BLaER1 (cell line): Measurements from ENCODE around the gene TEX52.
A peak's percentile ranks its signal among the peaks of the same experiment; 100 is the strongest.

ENCODE experiments used
- H3K27ac ChIP-seq: shearing (Covaris generic); formaldehyde crosslinking; 2 replicates; pipeline ENCODE4 v1.8.1; 2022
- H3K27me3 ChIP-seq: shearing (Covaris generic); formaldehyde crosslinking; 2 replicates; pipeline ENCODE4 v1.8.1; 2022
- H3K36me3 ChIP-seq: shearing (Covaris generic); formaldehyde crosslinking; 2 replicates; pipeline ENCODE4 v1.8.1; 2022
- H3K4me1 ChIP-seq: shearing (Covaris generic); formaldehyde crosslinking; 2 replicates; pipeline ENCODE4 v1.8.1; 2022
- H3K4me2 ChIP-seq: shearing (Covaris generic); formaldehyde crosslinking; 2 replicates; pipeline ENCODE4 v1.8.1; 2022
- H3K4me3 ChIP-seq: shearing (Covaris generic); formaldehyde crosslinking; 2 replicates; pipeline ENCODE4 v1.8.1; 2022
- H3K9ac ChIP-seq: shearing (Covaris generic); formaldehyde crosslinking; 2 replicates; pipeline ENCODE4 v1.8.1; 2022
- H3K9me3 ChIP-seq: shearing (Covaris generic); formaldehyde crosslinking; 2 replicates; pipeline ENCODE4 v1.8.1; 2022
- H4K20me1 ChIP-seq: shearing (Covaris generic); formaldehyde crosslinking; 2 replicates; pipeline ENCODE4 v1.8.1; 2022
- Cebpa-rat ChIP-seq: shearing (Covaris generic); IDR thresholded peaks from 2 replicates; pipeline ENCODE4 v1.8.1; 2022

The TEX52 gene

GRCh38 chr12:2857021-2857431 lies at the start of gene TEX52:
Gene TEX52, minus strand, starts transcription at chr12:2857039. Its CDS starts 13 bp downstream, at chr12:2857026.
- Histone ChIP-seq H3K9ac (no peak within 1 kb of the TSS), H3K4me1 (peaks cover 27% of the 10 kb centered on the region), H3K4me2 (peak within 1 kb of the TSS; percentile 11), H3K27ac (no peak within 1 kb of the TSS), H4K20me1 (peaks cover 11% of the 10 kb centered on the region), H3K36me3 (peaks cover 56% of the 10 kb centered on the region), H3K4me3 (no peak within 1 kb of the TSS), H3K27me3 (no peaks in the 10 kb centered on the region), H3K9me3 (no peaks in the 10 kb centered on the region)
- TF ChIP-seq Cebpa-rat, result no peak

- TF ChIP-seq Cebpa-rat, result no peak
- no peak overlapping the region for H3K27ac ChIP-seq
These were observed 47.4 kb upstream of the TEX52 start for GRCh38 chr12:2904260-2904659.

GRCh38 chr12:2902272-2902880 lies 45.5 kb upstream of the TEX52 start:
- Histone ChIP-seq H3K4me2 (no peak overlapping the region), H3K27me3 (no peaks in the 10 kb centered on the region), H3K4me3 (no peak overlapping the region), H3K36me3 (no peaks in the 10 kb centered on the region), H3K9ac (no peak overlapping the region), H4K20me1 (no peaks in the 10 kb centered on the region; the same call in 1 of the 2 replicates), H3K9me3 (no peaks in the 10 kb centered on the region), H3K4me1 (peaks cover 11% of the 10 kb centered on the region), H3K27ac (no peak overlapping the region)
- no peak for TF ChIP-seq Cebpa-rat

More at GRCh38 chr12:2904260-2904659, 47.4 kb upstream of the TEX52 start:
- H3K36me3 ChIP-seq, result no peaks in the 10 kb centered on the region
- peak overlapping the region; percentile 33; the same call in 1 of the 2 replicates for H3K4me2 ChIP-seq
- H3K9ac ChIP-seq, result no peak overlapping the region
- no peak overlapping the region for H3K4me3 ChIP-seq
- no peaks in the 10 kb centered on the region for H3K27me3 ChIP-seq
- no peaks in the 10 kb centered on the region for H3K9me3 ChIP-seq
- peaks cover 5% of the 10 kb centered on the region; the same call in 1 of the 2 replicates for H4K20me1 ChIP-seq
- H3K4me1 ChIP-seq, result peaks cover 11% of the 10 kb centered on the region

DNA sequence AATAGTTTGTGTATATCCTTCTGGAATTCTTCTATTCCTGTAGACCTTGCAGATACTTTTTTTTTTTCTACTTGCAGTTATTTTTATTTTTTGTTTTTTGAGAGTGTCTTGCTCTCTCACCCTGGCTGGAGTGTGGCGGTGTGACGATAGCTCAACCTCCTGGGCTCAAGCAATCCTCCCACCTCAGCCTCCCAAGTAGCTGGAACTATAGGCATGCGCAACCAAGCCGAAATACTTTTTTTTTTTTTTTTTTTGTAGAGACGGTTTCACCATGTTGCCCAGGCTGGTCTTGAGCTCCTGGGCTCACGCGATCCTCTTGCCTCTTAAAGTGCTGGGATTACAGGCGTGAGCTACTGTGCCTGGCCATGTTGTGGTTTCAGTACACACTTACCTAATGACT lies 43.8 kb upstream of the TEX52 start:
- H3K4me2 ChIP-seq, result no peak overlapping the region
- no peak for TF ChIP-seq Cebpa-rat
- no peaks in the 10 kb centered on the region; the same call in 1 of the 2 replicates for H4K20me1 ChIP-seq
- no peaks in the 10 kb centered on the region for H3K9me3 ChIP-seq
- no peaks in the 10 kb centered on the region for H3K27me3 ChIP-seq
- H3K9ac ChIP-seq, result no peak overlapping the region
- H3K4me1 ChIP-seq, result peaks cover 11% of the 10 kb centered on the region
- no peak overlapping the region for H3K4me3 ChIP-seq
- H3K36me3 ChIP-seq, result no peaks in the 10 kb centered on the region
- H3K27ac ChIP-seq, result no peak overlapping the region

DNA sequence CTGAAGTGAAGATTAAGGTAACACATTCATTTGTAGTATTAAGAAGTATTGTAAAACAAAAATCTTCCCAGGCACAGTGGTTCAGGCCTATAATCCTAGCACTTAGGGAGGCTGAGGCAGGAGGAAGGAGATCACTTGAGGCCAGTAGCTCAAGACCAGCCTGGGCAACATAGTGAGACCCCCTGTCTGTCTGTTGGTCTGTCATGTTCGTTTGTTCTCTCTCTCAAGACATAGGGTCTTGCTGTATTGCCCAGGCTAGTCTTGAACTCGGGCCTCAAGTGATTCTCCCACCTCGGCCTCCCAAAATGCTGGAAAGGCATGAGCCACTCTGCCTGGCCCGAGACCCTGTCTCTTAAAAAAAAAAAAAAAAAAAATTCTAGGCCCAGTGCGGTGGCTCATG lies 40.6 kb upstream of the TEX52 start:
- Histone ChIP-seq H3K4me2 (no peak overlapping the region), H3K4me1 (0 out of 2 replicates have a peak, but pooled peaks cover 1% of the 10 kb centered on the region), H3K9me3 (no peaks in the 10 kb centered on the region), H3K9ac (no peak overlapping the region), H3K27me3 (no peaks in the 10 kb centered on the region), H3K27ac (no peak overlapping the region), H3K4me3 (no peak overlapping the region), H4K20me1 (no peaks in the 10 kb centered on the region; the same call in 1 of the 2 replicates), H3K36me3 (no peaks in the 10 kb centered on the region)
- TF ChIP-seq Cebpa-rat, result no peak

- H3K9me3 ChIP-seq, result no peaks in the 10 kb centered on the region
- H4K20me1 ChIP-seq, result no peaks in the 10 kb centered on the region
- no peak overlapping the region for H3K4me2 ChIP-seq
- H3K4me1 ChIP-seq, result peaks cover 13% of the 10 kb centered on the region
- no peaks in the 10 kb centered on the region for H3K27me3 ChIP-seq
- H3K27ac ChIP-seq, result no peak overlapping the region
- TF ChIP-seq Cebpa-rat, result no peak
- H3K9ac ChIP-seq, result no peak overlapping the region
- H3K36me3 ChIP-seq, result no peaks in the 10 kb centered on the region
- H3K4me3 ChIP-seq, result no peak overlapping the region
These were observed 38.7 kb upstream of the TEX52 start for GRCh38 chr12:2895511-2895910.

DNA sequence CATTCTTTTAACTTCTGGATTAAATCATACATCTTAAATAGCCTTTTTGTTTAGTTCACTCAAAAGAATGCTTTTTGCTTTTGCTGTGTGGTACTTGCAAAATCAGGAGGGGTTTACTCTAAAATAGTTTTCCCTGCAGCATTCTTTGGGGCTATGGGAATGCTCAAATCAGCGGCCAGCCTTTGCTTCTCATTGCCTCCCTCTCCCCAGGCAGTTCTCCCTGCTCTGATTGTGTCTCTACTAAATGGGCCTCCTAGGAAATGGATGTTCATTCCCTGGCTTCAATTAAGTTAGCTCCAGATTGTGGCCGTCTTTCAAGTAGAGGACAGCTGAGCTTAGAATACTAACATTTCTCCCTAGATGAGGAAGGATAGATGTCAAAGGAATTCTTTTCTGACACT lies 38.2 kb upstream of the TEX52 start:
- no peak for TF ChIP-seq Cebpa-rat
- Histone ChIP-seq H3K9ac (no peak overlapping the region), H3K36me3 (no peaks in the 10 kb centered on the region), H3K27ac (no peak overlapping the region), H3K9me3 (no peaks in the 10 kb centered on the region), H3K4me2 (no peak overlapping the region), H3K27me3 (no peaks in the 10 kb centered on the region), H3K4me3 (no peak overlapping the region), H3K4me1 (peaks cover 17% of the 10 kb centered on the region), H4K20me1 (no peaks in the 10 kb centered on the region)

- Histone ChIP-seq H3K4me1 (peaks cover 22% of the 10 kb centered on the region), H4K20me1 (no peaks in the 10 kb centered on the region), H3K36me3 (peaks cover 15% of the 10 kb centered on the region), H3K27me3 (no peaks in the 10 kb centered on the region), H3K4me2 (no peak overlapping the region), H3K9me3 (no peaks in the 10 kb centered on the region), H3K9ac (no peak overlapping the region), H3K27ac (no peak overlapping the region), H3K4me3 (no peak overlapping the region)
- no peak for TF ChIP-seq Cebpa-rat
These were observed 36.2 kb upstream of the TEX52 start for GRCh38 chr12:2893007-2893406.

DNA sequence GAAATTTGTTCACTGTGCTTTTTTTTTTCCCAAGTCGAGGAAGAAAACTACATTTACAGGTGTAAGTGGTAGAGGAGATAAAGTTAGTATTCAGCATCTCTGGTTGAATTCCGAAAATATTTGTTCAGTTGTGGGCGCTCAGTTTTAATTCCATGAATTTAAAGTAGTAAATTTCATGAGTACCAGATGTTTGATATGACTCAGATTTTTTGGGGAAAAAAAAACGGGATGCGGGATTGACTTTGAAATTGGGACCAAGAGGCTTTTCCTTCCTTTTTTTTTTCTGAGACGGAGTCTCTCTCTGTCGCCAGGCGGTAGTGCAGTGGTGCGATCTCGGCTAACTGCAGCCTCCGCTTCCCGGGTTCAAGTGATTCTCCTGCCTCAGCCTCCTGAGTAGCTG lies 35.4 kb upstream of the TEX52 start:
- H3K27ac ChIP-seq, result no peak overlapping the region
- no peaks in the 10 kb centered on the region for H4K20me1 ChIP-seq
- peaks cover 22% of the 10 kb centered on the region for H3K4me1 ChIP-seq
- H3K9me3 ChIP-seq, result no peaks in the 10 kb centered on the region
- no peak for TF ChIP-seq Cebpa-rat
- H3K36me3 ChIP-seq, result peaks cover 23% of the 10 kb centered on the region
- H3K27me3 ChIP-seq, result no peaks in the 10 kb centered on the region
- H3K9ac ChIP-seq, result no peak overlapping the region
- H3K4me2 ChIP-seq, result peak overlapping the region; percentile 93
- no peak overlapping the region for H3K4me3 ChIP-seq

- Histone ChIP-seq H3K4me2 (peak overlapping the region; percentile 93), H3K9me3 (no peaks in the 10 kb centered on the region), H3K4me1 (peaks cover 22% of the 10 kb centered on the region), H3K27ac (peak overlapping the region; percentile 73), H3K4me3 (peak overlapping the region; percentile 96), H3K27me3 (no peaks in the 10 kb centered on the region), H4K20me1 (no peaks in the 10 kb centered on the region), H3K36me3 (peaks cover 31% of the 10 kb centered on the region), H3K9ac (peak overlapping the region; percentile 84)
- no peak for TF ChIP-seq Cebpa-rat
These were observed 34.6 kb upstream of the TEX52 start for GRCh38 chr12:2891240-2892053.
